SU-DHL-6 (cell line): ENCODE data around the gene RINT1.

Source experiments
- H2AFZ ChIP-seq: fragments of 200-600 bp; sonication (generic); 2 replicates; pipeline ENCODE4 v1.6.1; 2014; ENCODE audit warnings: low read depth, mild to moderate bottlenecking, moderate library complexity, mixed read lengths, antibody characterized with exemption, low read length; ENCODE audit not compliant: severe bottlenecking
- H3F3A ChIP-seq: fragments of 200-600 bp; shearing (Covaris generic); 2 replicates; pipeline ENCODE4 v1.6.0; 2016; ENCODE audit warnings: antibody characterized with exemption, mild to moderate bottlenecking; ENCODE audit not compliant: insufficient read depth
- H3K27ac ChIP-seq: fragments of 200-600 bp; sonication (generic); 2 replicates; pipeline ENCODE4 v1.5.1; 2016; ENCODE audit warnings: low read depth, mild to moderate bottlenecking, low read length, moderate library complexity, mixed read lengths
- H3K27me3 ChIP-seq: fragments of 200-600 bp; sonication (generic), shearing (Covaris generic); 2 replicates; pipeline ENCODE4 v1.6.0; 2014; ENCODE audit warnings: mild to moderate bottlenecking, low read length
- H3K36me3 ChIP-seq: fragments of 200-600 bp; sonication (generic); 2 replicates; pipeline ENCODE4 v1.6.1; 2014; ENCODE audit warnings: mild to moderate bottlenecking, low read length, mixed read lengths
- H3K4me2 ChIP-seq: fragments of 300-600, 200-600 bp; shearing (Covaris generic), sonication (generic); 2 replicates; pipeline ENCODE4 v1.6.0; 2014; ENCODE audit warnings: low read length, low read depth, mild to moderate bottlenecking; ENCODE audit not compliant: poor library complexity, severe bottlenecking
- H3K4me3 ChIP-seq: fragments of 200-600 bp; sonication (generic); 2 replicates; pipeline ENCODE4 v1.5.1; 2014; ENCODE audit warnings: antibody characterized with exemption, low read length, mild to moderate bottlenecking, mixed read lengths; ENCODE audit not compliant: insufficient read depth, poor library complexity, severe bottlenecking
- H3K79me2 ChIP-seq: fragments of 200-600 bp; sonication (generic); 2 replicates; pipeline ENCODE4 v1.6.1; 2014; ENCODE audit warnings: mild to moderate bottlenecking, low read length, moderate library complexity; ENCODE audit not compliant: insufficient read depth
- H3K9ac ChIP-seq: fragments of 200-600 bp; sonication (generic); 2 replicates; pipeline ENCODE4 v1.7.0; 2014; ENCODE audit warnings: mild to moderate bottlenecking, low read length
- H3K9me2 ChIP-seq: fragments of 200-600 bp; sonication (generic); replicated peaks from 2 replicates; pipeline ENCODE4 v1.6.1; 2014; ENCODE audit warnings: low read length; ENCODE audit not compliant: insufficient read depth
- H3K9me3 ChIP-seq: fragments of 200-600 bp; sonication (generic); 2 replicates; pipeline ENCODE4 v1.6.1; 2014; ENCODE audit warnings: low read length, mixed read lengths; ENCODE audit not compliant: insufficient read depth
- H4K20me1 ChIP-seq: fragments of 200-600 bp; sonication (generic); 2 replicates; pipeline ENCODE4 v1.6.1; 2014; ENCODE audit warnings: low read depth, mild to moderate bottlenecking, antibody characterized with exemption, low read length, moderate library complexity, mixed read lengths
- EZH2phosphoT487 ChIP-seq: fragments of 200-600 bp; sonication (generic), shearing (Covaris generic); conservative IDR thresholded peaks from 2 replicates; pipeline ENCODE4 v1.6.1; 2018; ENCODE audit warnings: mild to moderate bottlenecking, antibody characterized with exemption, low read length, moderate library complexity, mixed read lengths
- TF ChIP-seq, protein P1 (sequence below): fragments of 200-600 bp; sonication (generic); IDR thresholded peaks from one replicate; pipeline ENCODE4 v1.5.1; 2017; ENCODE audit warnings: antibody characterized with exemption, mild to moderate bottlenecking, low read length, moderate library complexity; ENCODE audit not compliant: insufficient read depth, poor library complexity, severe bottlenecking

RINT1 gene

DNA sequence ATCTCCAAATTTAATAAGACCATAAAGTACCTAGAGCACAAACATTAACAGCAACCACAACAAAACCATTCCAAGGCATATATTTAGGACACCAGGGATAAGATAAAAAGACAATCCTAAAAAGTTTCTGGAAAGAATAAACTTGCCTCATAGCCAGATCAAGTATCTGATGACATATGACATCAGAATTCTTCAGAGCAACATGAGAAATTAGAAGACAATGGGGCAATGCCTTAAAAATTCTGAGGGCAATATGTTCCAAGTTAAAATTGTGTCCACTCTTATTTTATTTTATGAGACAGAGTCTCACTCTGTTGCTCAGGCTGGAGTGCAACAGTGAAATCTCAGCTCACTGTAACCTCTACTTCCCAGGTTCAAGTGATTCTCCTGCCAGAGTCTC, 46.5 kb downstream of the RINT1 start:
- Histone ChIP-seq H3K9me3 (no peaks in the 10 kb centered on the region), H3F3A (no peaks in the 10 kb centered on the region), H3K9me2 (no peaks in the 10 kb centered on the region), H3K27me3 (no peaks in the 10 kb centered on the region), H2AFZ (no peak overlapping the region), H3K27ac (no peak overlapping the region), H3K9ac (no peak overlapping the region), H3K79me2 (no peaks in the 10 kb centered on the region), H3K4me2 (no peak overlapping the region), H3K36me3 (no peaks in the 10 kb centered on the region), H4K20me1 (no peaks in the 10 kb centered on the region), H3K4me3 (no peak overlapping the region)
- no peak for TF ChIP-seq EZH2phosphoT487
- TF ChIP-seq, protein P1, sequence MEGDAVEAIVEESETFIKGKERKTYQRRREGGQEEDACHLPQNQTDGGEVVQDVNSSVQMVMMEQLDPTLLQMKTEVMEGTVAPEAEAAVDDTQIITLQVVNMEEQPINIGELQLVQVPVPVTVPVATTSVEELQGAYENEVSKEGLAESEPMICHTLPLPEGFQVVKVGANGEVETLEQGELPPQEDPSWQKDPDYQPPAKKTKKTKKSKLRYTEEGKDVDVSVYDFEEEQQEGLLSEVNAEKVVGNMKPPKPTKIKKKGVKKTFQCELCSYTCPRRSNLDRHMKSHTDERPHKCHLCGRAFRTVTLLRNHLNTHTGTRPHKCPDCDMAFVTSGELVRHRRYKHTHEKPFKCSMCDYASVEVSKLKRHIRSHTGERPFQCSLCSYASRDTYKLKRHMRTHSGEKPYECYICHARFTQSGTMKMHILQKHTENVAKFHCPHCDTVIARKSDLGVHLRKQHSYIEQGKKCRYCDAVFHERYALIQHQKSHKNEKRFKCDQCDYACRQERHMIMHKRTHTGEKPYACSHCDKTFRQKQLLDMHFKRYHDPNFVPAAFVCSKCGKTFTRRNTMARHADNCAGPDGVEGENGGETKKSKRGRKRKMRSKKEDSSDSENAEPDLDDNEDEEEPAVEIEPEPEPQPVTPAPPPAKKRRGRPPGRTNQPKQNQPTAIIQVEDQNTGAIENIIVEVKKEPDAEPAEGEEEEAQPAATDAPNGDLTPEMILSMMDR = no peak

DNA sequence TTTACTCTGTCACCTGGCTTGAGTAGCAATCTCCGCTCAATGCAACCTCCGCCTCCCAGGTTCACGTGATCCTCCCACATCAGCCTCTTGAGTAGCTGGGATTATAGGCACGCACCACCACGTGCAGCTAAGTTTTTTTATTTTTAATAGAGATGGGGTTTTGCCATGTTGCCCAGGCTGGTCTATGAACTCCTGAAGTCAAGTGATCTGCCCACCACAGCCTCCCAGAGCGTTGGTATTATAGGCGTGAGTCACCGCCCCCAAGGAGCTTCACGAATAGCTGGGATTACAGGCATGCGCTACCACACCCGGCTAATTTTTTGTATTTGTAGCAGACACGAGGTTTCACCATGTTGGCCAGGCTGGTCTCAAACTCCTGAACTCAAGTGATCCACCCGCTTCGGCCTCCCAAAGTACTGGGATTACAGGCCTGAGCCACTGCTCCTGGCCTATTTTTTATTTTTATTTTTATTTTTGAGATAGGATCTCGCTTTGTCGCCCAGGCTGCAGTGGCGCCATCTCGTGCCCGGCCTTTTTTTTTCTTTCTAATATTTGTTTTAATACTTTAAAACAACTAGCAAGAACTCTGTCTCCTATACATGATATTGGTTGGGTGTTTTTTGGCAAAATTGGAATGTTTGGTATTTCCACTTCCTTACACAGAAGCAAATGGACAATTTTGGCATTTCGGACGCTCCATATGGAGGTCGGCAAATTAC, 48.2 kb downstream of the RINT1 start:
- no peak overlapping the region for H3K4me2 ChIP-seq
- H3K9me2 ChIP-seq = no peaks in the 10 kb centered on the region
- no peak overlapping the region for H3K27ac ChIP-seq
- no peak for TF ChIP-seq EZH2phosphoT487
- TF ChIP-seq, protein P1 = no peak
- H3K36me3 ChIP-seq = no peaks in the 10 kb centered on the region
- no peaks in the 10 kb centered on the region for H3K79me2 ChIP-seq
- no peak overlapping the region for H2AFZ ChIP-seq
- H3K9ac ChIP-seq = no peak overlapping the region
- H3K27me3 ChIP-seq = no peaks in the 10 kb centered on the region
- no peaks in the 10 kb centered on the region for H3K9me3 ChIP-seq
- H3K4me3 ChIP-seq = no peak overlapping the region
- H3F3A ChIP-seq = no peaks in the 10 kb centered on the region
- no peaks in the 10 kb centered on the region for H4K20me1 ChIP-seq

DNA sequence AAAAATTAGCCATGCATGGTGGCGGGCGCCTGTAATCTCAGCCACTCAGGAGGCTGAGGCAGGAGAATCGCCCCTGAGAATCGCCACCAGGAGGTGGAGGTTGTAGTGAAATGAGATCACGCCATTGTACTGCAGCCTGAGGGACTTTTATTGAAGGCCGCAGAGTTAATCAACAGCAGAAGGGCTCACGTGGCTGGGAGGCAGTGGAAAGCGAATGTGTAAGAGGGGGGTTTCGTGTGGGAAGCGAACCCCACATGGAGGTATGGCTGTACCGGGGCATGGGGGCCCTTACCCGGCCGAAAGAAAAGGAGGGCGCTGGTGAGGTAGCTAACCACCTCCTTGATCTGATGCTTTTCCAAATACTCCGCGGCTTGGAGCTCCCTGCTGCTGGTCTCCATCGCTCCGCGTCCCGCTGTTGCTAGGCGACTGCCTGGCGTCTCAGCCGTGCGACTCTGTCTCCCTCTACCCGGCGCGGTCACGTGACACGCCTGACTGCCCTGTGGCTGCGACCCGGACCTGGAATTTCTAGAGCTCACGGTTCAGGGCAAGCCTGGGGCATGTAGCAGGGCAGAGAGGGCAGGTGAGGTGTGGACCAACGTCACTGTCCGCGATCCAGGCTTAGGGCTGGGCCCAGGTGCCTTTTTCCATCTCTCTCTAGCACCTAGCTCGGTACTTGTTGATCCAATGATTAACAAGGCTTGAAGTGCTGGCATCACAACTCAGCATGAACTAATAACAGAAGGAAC, 49.2 kb downstream of the RINT1 start, which contains the start of gene EFCAB10:
TSS of gene EFCAB10 (minus strand) at position 428 of the 746 bp plus-strand sequence. CDS start at position 398, 30 bp downstream.
- H3K4me2 ChIP-seq = peak within 1 kb of the TSS; percentile 36

More for the DNA sequence above, 49.2 kb downstream of the RINT1 start, which contains the start of gene EFCAB10:
- no peak within 1 kb of the TSS for H3K9ac ChIP-seq
- H3K27me3 ChIP-seq = no peaks in the 10 kb centered on the region
- no peak for TF ChIP-seq EZH2phosphoT487
- TF ChIP-seq, protein P1 = no peak
- no peaks in the 10 kb centered on the region for H3K9me2 ChIP-seq
- H3K27ac ChIP-seq = no peak within 1 kb of the TSS
- H2AFZ ChIP-seq = no peak within 1 kb of the TSS
- no peaks in the 10 kb centered on the region for H3K79me2 ChIP-seq
- H4K20me1 ChIP-seq = no peaks in the 10 kb centered on the region
- no peaks in the 10 kb centered on the region for H3K36me3 ChIP-seq
- no peak within 1 kb of the TSS for H3K4me3 ChIP-seq
- H3F3A ChIP-seq = no peaks in the 10 kb centered on the region
- H3K9me3 ChIP-seq = no peaks in the 10 kb centered on the region
